HG03354 (cell line): ENCODE results near the gene CCBE1.
"Not testable (repeated sequence)": the region's sequence is repeated elsewhere in the genome, so short reads cannot be mapped to it uniquely, and the experiment has no call there.

Source experiments
- ATAC-seq: cut with Tn5 transposase; IDR thresholded peaks from one replicate; pipeline ENCODE4 v1.9.1; 2021; ENCODE audit warnings: mild to moderate bottlenecking; ENCODE audit not compliant: unreplicated experiment, poor library complexity, severe bottlenecking

Gene CCBE1

GRCh38 chr18:59697236-59697932 lies at the start of gene CCBE1:
TSS of gene CCBE1 (minus strand) at chr18:59697423.
- peak; percentile 82 for ATAC-seq

- no peak for ATAC-seq
Observed at GRCh38 chr18:59744271-59744721, 47.1 kb upstream of the CCBE1 start.

GRCh38 chr18:59743566-59743965 lies 46.3 kb upstream of the CCBE1 start:
- no peak for ATAC-seq

- no peak for ATAC-seq
Observed at GRCh38 chr18:59742325-59743111, 45.3 kb upstream of the CCBE1 start.

- no peak for ATAC-seq
Observed at GRCh38 chr18:59740141-59740540, 42.9 kb upstream of the CCBE1 start.

- no peak for ATAC-seq
Observed at GRCh38 chr18:59737776-59738300, 40.6 kb upstream of the CCBE1 start.

GRCh38 chr18:59737335-59737734 lies 40.1 kb upstream of the CCBE1 start:
- not testable (repeated sequence) for ATAC-seq

- ATAC-seq = no peak
Observed at GRCh38 chr18:59736061-59736460, 38.8 kb upstream of the CCBE1 start.

- no peak for ATAC-seq
Observed at GRCh38 chr18:59735269-59735860, 38.1 kb upstream of the CCBE1 start.

GRCh38 chr18:59733421-59733820 lies 36.2 kb upstream of the CCBE1 start:
- no peak for ATAC-seq

- ATAC-seq = no peak
Observed at GRCh38 chr18:59730896-59731295, 33.7 kb upstream of the CCBE1 start.

- no peak for ATAC-seq
Observed at GRCh38 chr18:59729781-59730180, 32.6 kb upstream of the CCBE1 start.

GRCh38 chr18:59728816-59729215 lies 31.6 kb upstream of the CCBE1 start:
- ATAC-seq = no peak

GRCh38 chr18:59725142-59725541 lies 27.9 kb upstream of the CCBE1 start:
- no peak for ATAC-seq

GRCh38 chr18:59724103-59724502 lies 26.9 kb upstream of the CCBE1 start:
- no peak for ATAC-seq

GRCh38 chr18:59721931-59722330 lies 24.7 kb upstream of the CCBE1 start:
- ATAC-seq = no peak

- no peak for ATAC-seq
Observed at GRCh38 chr18:59721211-59721610, 24.0 kb upstream of the CCBE1 start.

GRCh38 chr18:59719544-59720181 lies 22.4 kb upstream of the CCBE1 start:
- ATAC-seq = no peak

GRCh38 chr18:59718464-59719157 lies 21.4 kb upstream of the CCBE1 start:
- no peak for ATAC-seq

- ATAC-seq = no peak
Observed at GRCh38 chr18:59718108-59718463, 20.9 kb upstream of the CCBE1 start.
